Measurements from ENCODE around the gene RNF31.
"Not testable (repeated sequence)": the region's sequence is repeated elsewhere in the genome, so short reads cannot be mapped to it uniquely, and the experiment has no call there.

The RNF31 gene

DNA sequence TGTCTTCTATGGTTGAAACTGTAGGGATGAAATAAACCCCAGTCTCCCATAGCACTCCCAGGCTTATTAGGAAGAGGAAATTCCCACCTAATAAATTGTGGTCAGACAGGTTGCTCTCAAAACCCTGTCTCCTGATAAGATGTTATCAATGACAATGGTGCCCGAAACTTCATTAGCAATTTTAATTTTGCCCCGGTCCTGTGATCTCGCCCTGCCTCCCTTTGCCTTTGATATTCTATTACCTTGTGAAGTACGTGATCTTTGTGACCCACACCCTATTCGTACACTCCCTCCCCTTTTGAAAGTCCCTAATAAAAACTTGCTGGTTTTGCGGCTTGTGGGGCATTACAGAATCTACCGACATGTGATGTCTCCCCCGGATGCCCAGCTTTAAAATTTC is 55.2 kb downstream of the RNF31 start:
- DNase-seq (ENCODE audit: low spot score), result not testable (repeated sequence)

DNA sequence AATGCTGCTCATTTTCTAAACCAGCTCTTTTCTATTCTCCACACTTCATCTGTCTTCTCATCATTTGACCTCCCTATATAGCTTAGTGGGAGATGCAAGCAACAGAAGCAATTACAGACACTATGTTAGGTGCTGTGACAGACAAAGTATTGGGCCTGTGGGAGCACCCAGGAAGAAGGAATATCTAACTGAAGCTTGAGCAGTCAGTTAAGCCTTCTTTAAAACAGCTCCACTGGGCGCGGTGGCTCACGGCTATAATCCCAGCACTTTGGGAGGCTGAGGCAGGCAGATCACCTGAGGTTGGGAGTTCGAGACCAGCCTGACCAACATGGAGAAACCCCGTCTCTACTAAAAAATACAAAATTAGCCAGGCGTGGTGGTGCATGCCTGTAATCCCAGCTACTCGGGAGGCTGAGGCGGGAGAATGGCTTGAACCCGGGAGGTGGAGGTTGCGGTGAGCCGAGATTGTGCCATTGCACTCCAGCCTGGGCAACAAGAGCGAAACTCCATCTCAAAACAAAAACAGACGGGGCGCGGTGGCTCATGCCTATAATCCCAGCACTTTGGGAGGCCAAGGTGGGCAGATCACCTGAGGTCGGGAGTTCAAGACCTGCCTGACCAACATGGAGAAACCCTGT is 56.1 kb downstream of the RNF31 start:
- DNase-seq (ENCODE audit: low spot score), result not testable (repeated sequence)

DNA sequence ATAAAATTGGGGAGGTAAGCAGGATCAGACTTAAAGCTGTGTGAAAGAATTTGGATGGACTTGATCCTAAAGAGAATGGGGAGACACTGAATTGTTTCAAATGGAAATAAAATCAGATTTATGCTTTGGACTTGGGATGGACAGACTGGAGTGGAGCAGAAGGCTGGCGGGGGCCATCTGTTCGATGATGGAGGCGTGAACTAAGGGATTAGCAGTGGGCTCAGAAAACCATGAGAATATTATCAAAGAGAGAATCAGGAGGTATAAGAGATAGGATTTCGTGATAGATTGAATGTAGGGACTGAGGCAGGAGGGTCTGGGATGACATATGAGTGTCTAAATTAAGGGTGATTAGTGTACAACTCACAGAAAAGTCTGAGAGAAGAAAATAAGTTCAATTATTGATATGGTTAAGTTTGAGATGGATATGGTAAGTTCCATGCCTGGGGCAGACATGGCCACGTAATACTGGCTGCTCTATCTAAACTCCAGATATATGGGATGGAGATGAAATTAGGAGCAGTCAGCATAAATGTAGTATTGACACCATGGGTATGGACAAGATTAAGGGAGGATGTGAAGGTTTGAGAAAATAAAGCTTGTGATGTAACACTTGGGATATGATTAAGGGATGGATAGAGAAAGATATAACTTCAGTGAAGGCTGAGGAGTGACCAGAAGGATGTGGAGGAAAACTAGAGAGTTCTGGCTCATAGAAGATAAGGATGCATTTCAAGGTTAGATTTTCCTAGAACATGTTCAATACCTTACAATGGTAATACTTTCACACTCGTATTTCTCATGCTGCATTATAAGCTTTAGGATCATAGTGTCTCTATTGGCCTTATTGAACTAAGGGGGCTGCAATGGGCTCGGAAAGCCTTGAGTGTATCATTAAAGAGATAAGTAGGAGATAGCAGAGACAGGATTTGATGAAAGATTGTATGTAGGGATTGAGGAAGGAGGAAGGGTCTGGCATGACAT is 57.2 kb downstream of the RNF31 start:
- DNase-seq (ENCODE audit: low spot score), result no peak

DNA sequence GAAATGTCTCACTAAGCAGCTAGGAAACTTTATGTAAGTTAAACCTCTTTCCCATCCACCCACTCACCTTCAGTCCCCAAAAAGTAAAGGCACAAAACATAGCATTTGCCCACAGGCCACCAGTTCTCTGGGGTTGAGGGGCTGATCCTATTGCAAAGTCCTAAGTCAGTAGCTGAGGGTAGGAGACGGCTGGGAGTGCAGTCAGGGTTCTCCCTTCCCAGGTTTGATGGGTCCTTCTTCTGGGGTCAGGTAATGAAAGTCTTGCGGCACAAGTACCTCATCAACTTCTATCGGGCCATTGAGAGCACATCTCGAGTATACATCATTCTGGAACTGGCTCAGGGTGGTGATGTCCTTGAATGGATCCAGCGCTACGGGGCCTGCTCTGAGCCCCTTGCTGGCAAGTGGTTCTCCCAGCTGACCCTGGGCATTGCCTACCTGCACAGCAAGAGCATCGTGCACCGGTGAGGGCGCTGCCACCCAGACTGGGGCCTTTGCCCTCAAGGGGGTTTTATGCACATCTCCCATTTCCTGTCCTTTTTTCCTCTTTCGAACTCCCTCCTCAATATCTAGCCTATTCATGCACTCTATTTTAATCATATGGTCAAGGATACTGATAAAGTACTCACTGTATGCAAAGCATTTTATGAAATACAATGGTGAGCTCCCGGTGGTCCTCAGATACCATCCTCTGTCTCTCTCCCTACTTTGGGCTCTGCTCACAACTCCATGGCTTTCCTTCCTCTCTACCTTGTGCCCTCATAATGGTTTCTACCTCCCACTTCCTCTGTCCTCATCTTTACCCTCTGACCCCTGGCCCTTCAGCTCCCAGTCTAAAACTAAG is 59.2 kb downstream of the RNF31 start:
- DNase-seq (ENCODE audit: low spot score), result no peak

DNA sequence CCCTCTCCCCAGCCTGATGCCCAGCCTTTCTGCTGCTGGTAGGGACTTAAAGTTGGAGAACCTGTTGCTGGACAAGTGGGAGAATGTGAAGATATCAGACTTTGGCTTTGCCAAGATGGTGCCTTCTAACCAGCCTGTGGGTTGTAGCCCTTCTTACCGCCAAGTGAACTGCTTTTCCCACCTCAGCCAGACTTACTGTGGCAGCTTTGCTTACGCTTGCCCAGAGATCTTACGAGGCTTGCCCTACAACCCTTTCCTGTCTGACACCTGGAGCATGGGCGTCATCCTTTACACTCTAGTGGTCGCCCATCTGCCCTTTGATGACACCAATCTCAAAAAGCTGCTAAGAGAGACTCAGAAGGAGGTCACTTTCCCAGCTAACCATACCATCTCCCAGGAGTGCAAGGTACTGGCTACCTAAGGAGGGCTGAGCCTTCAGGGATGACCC is 59.8 kb downstream of the RNF31 start:
- no peak for DNase-seq (ENCODE audit: low spot score)

DNA sequence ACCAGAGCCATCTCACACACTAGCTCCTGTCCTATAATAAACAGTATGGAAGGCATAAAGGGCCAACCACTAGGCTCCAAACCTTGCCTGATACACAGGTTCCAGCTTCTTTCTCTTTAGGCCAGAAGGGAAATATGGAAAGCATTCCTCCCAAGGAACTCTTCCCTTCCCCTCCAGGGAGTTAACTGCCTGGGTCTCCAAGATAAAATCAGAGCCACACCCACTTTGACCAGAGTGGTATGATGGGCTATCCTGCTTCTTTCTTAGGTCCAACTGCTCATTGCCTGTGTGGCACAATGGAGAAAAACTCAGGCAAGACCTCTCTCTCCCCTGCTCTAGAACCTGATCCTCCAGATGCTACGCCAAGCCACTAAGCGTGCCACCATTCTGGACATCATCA is 60.3 kb downstream of the RNF31 start:
- no peak for DNase-seq (ENCODE audit: low spot score)

Measured in iPS-NIHi11 (cell line).